ENCODE results near the gene CDK4. TPM values are rescaled to one million over a fixed set of nuclear protein-coding genes. Genes with fewer than 3 reads are reported as not detected.
A peak's percentile ranks its signal among the peaks of the same experiment; 100 is the strongest.

CDK4 gene
- total and polyA plus RNA-seq, 4 donors: 69.7 to 115 (median 89.9) TPM

GRCh38 chr12:57771873-57772428, 19.8 kb upstream of the CDK4 start, which contains the start of gene METTL1:
METTL1 (minus strand) TSS chr12:57772105; CDS start chr12:57772083, 22 bp downstream.
- WGBS, 2 donors: 0 to 1% methylated on average over 28 of the region's 28 CpGs
- Histone ChIP-seq H3K4me1 (ENCODE audit: control insufficient read depth in 5 of 5, insufficient read depth in 5 of 5, low read length in 5 of 5) (peaks cover 5 to 17% (median 6%) of the 10 kb centered on the region in 5 donors), H3K27me3 (ENCODE audit: control insufficient read depth in 3 of 3, insufficient read depth in 3 of 3, low read length in 2 of 3) (peaks cover 0 to 7% (median 5%) of the 10 kb centered on the region in 3 donors), H3K9ac (ENCODE audit: insufficient read depth in 1 of 2, low read length in 2 of 2) (peak within 1 kb of the TSS; percentile 46 to 88), H3K27ac (ENCODE audit: low read depth in 1 of 2, low read length in 1 of 2) (peak within 1 kb of the TSS; percentile 84 to 91), H3K4me3 (peak within 1 kb of the TSS; percentile 83), H3K9me3 (ENCODE audit: control insufficient read depth in 4 of 4, insufficient read depth in 3 of 4, low read length in 3 of 4) (no peaks in the 10 kb centered on the region), H3K36me3 (ENCODE audit: control insufficient read depth in 4 of 4, insufficient read depth in 4 of 4, low read length in 4 of 4) (peaks cover 3 to 22% (median 11%) of the 10 kb centered on the region in 4 donors)
- peak; percentile 4 for TF ChIP-seq CTCF (IDR thresholded peaks at IDR 0.05; ENCODE audit: control extremely low read depth, extremely low read depth)
- DNase-seq: peak; percentile 98 to 99 (median 98)
- peak; percentile 88 for ATAC-seq (ENCODE audit: insufficient read depth, low FRiP score)

- DNase-seq (peak; percentile 95 to 97 (median 97)), ATAC-seq (ENCODE audit: insufficient read depth, low FRiP score) (peak; percentile 78)
- peaks cover 6 to 23% (median 9%) of the 10 kb centered on the region in 5 donors for H3K4me1 ChIP-seq (ENCODE audit: control insufficient read depth in 5 of 5, insufficient read depth in 5 of 5, low read length in 5 of 5)
- peak overlapping the region; percentile 83 for H3K4me3 ChIP-seq
- peaks cover 0 to 11% (median 11%) of the 10 kb centered on the region in 3 donors for H3K27me3 ChIP-seq (ENCODE audit: control insufficient read depth in 3 of 3, insufficient read depth in 3 of 3, low read length in 2 of 3)
- H3K9me3 ChIP-seq (ENCODE audit: control insufficient read depth in 4 of 4, insufficient read depth in 3 of 4, low read length in 3 of 4): no peaks in the 10 kb centered on the region
- peak overlapping the region; percentile 84 to 91 for H3K27ac ChIP-seq (ENCODE audit: low read depth in 1 of 2, low read length in 1 of 2)
- H3K36me3 ChIP-seq (ENCODE audit: control insufficient read depth in 4 of 4, insufficient read depth in 4 of 4, low read length in 4 of 4): peaks cover 3 to 20% (median 11%) of the 10 kb centered on the region in 4 donors
- 3% methylated on average over 16 of the region's 16 CpGs for WGBS, 2 donors
- TF ChIP-seq CTCF (IDR thresholded peaks at IDR 0.05; ENCODE audit: control extremely low read depth, extremely low read depth): no peak
- H3K9ac ChIP-seq (ENCODE audit: insufficient read depth in 1 of 2, low read length in 2 of 2): peak overlapping the region; percentile 46 to 80
Measured at GRCh38 chr12:57771236-57771872, 19.2 kb upstream of the CDK4 start.

GRCh38 chr12:57770734-57771133, 18.6 kb upstream of the CDK4 start:
- Histone ChIP-seq H3K4me1 (ENCODE audit: control insufficient read depth in 5 of 5, insufficient read depth in 5 of 5, low read length in 5 of 5) (peaks cover 6 to 30% (median 10%) of the 10 kb centered on the region in 5 donors), H3K9ac (ENCODE audit: insufficient read depth in 1 of 2, low read length in 2 of 2) (no peak overlapping the region), H3K36me3 (ENCODE audit: control insufficient read depth in 4 of 4, insufficient read depth in 4 of 4, low read length in 4 of 4) (peaks cover 3 to 13% (median 11%) of the 10 kb centered on the region in 4 donors), H3K4me3 (no peak overlapping the region), H3K27ac (ENCODE audit: low read depth in 1 of 2, low read length in 1 of 2) (no peak overlapping the region), H3K9me3 (ENCODE audit: control insufficient read depth in 4 of 4, insufficient read depth in 3 of 4, low read length in 3 of 4) (no peaks in the 10 kb centered on the region), H3K27me3 (ENCODE audit: control insufficient read depth in 3 of 3, insufficient read depth in 3 of 3, low read length in 2 of 3) (peaks cover 0 to 17% (median 16%) of the 10 kb centered on the region in 3 donors)
- WGBS, 2 donors: 85 to 88% methylated on average over 4 of the region's 4 CpGs
- no peak for ATAC-seq (ENCODE audit: insufficient read depth, low FRiP score)
- no peak for DNase-seq
- TF ChIP-seq CTCF (IDR thresholded peaks at IDR 0.05; ENCODE audit: control extremely low read depth, extremely low read depth): no peak
